Colonic mucosa (tissue), 4 donors: ENCODE results near the gene ATP10A. TPM values are rescaled to one million over a fixed set of nuclear protein-coding genes. Genes with fewer than 3 reads are reported as not detected.

Source experiments
- DNase-seq: peaks from one replicate; pipeline ENCODE4 v3.0.0-alpha.2; 2020
- H3K27ac ChIP-seq: fragments of 200-600 bp; one replicate; pipeline ENCODE4 v1.8.0; 2021
- H3K27me3 ChIP-seq: fragments of 200-600 bp; one replicate; pipeline ENCODE4 v1.8.0; 2021
- H3K36me3 ChIP-seq: fragments of 200-600 bp; one replicate; pipeline ENCODE4 v1.8.0; 2021
- H3K4me1 ChIP-seq: fragments of 200-600 bp; one replicate; pipeline ENCODE4 v1.8.0; 2021; ENCODE audit warnings: mild to moderate bottlenecking
- H3K4me3 ChIP-seq: fragments of 200-600 bp; one replicate; pipeline ENCODE4 v1.8.0; 2021
- H3K9ac ChIP-seq, 2 donors: one replicate each; pipeline ENCODE4 v1.7.0; 2013; ENCODE audit warnings: control low read depth in 2 of 2, low read depth in 2 of 2, low read length in 2 of 2
- H3K9me3 ChIP-seq: fragments of 200-600 bp; one replicate; pipeline ENCODE4 v1.8.0; 2021
- intact Hi-C: fragments of 100-400 bp; cut with DNase I; formaldehyde crosslinking; loops from one replicate; pipeline ENCODE4 v1.14.1; 2022
- total RNA-seq, 2 donors: library from RNA; stranded (reverse); fragmentation: NEBNext Ultra II Directional in 1 of 2; extraction: Animal tissue kit (Norgen Biotek cat#: 25700) in 1 of 2; gene quantifications; one replicate each; pipeline ENCODE4 v1.2.1, GENCODE V29; 2021
- TF ChIP-seq, protein P1 (sequence below): fragments of 200-600 bp; IDR thresholded peaks from one replicate; pipeline ENCODE4 v1.8.0; 2022; ENCODE audit warnings: antibody characterized with exemption, mild to moderate bottlenecking
- donor health status: healthy.
- donor health status: DM: no; HTN: no; CAD: no.
- donor health status: DM: no; HTN: no; CAD: no.

Gene ATP10A
- total RNA-seq, 2 donors from 2014 or later, result 0.89 to 1.0 TPM

DNA sequence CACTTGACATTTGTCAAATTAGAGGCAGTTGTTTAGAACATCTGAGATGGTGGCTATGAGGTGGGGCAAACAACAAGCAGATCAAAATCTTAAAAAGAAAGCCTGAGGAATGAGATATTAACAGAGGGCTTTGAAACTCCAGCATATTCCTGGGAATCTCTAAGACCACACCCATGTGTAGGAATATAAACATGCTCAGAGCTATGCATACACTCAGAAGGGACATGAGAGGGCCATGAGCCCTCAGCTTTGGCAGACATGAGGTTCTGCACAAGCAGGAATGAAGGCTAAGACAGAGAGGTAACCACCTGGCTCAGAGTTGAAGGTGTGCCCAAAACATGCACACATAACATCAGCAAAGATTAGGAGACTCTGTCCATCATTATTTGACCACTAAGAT is 37.9 kb downstream of the ATP10A start:
- DNase-seq, result no peak
- Histone ChIP-seq H3K27ac (no peak overlapping the region), H3K4me1 (no peaks in the 10 kb centered on the region), H3K9ac (no peak overlapping the region), H3K9me3 (no peaks in the 10 kb centered on the region), H3K36me3 (no peaks in the 10 kb centered on the region), H3K27me3 (no peaks in the 10 kb centered on the region), H3K4me3 (no peak overlapping the region)
- intact Hi-C loops, result no loop called here
- TF ChIP-seq, protein P1, sequence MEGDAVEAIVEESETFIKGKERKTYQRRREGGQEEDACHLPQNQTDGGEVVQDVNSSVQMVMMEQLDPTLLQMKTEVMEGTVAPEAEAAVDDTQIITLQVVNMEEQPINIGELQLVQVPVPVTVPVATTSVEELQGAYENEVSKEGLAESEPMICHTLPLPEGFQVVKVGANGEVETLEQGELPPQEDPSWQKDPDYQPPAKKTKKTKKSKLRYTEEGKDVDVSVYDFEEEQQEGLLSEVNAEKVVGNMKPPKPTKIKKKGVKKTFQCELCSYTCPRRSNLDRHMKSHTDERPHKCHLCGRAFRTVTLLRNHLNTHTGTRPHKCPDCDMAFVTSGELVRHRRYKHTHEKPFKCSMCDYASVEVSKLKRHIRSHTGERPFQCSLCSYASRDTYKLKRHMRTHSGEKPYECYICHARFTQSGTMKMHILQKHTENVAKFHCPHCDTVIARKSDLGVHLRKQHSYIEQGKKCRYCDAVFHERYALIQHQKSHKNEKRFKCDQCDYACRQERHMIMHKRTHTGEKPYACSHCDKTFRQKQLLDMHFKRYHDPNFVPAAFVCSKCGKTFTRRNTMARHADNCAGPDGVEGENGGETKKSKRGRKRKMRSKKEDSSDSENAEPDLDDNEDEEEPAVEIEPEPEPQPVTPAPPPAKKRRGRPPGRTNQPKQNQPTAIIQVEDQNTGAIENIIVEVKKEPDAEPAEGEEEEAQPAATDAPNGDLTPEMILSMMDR, result no peak

DNA sequence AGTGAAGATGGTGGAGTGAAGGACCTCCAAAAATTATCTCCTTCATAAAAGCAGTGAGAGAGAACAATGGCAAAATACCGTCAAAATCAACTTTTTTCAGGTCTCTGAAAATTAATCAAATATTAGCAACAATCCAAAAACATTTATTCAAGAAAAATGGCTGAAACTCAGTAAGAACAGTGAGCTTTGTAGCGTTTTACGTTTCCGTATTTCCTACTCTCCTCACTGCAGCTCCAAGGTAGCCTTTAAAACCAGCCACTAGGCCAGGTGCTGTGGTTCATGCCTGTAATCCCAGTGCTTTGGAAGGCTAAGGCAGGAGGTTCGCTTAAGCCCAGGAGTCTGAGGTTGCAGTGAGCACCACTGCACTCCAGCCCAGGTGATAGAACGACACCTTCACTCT is 38.5 kb downstream of the ATP10A start:
- TF ChIP-seq, protein P1, result no peak
- Histone ChIP-seq H3K4me3 (no peak overlapping the region), H3K9ac (no peak overlapping the region), H3K27me3 (no peaks in the 10 kb centered on the region), H3K9me3 (no peaks in the 10 kb centered on the region), H3K36me3 (no peaks in the 10 kb centered on the region), H3K27ac (no peak overlapping the region), H3K4me1 (no peaks in the 10 kb centered on the region)
- intact Hi-C loops, result no loop called here
- DNase-seq, result no peak

DNA sequence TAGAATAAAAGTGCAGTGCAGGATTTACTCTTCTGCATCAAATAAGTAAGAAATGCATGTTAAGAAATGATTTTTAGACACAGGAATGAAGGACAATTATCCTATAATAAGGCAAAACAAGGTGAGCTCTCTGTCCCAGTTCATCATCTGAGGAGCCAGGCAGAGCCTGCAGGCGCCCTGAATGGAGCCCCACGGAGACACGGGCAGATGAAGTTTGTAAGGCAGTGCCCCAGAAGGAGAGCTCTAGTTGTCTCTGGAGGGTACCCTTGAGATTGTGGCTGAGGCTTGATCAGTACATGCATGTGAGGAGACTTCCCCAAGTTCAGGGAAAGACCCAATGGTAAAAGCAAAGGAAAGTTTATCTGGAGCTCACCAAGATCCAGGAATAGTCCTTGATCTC is 50.3 kb downstream of the ATP10A start:
- H3K9me3 ChIP-seq, result no peaks in the 10 kb centered on the region
- intact Hi-C loops, result no loop called here
- TF ChIP-seq, protein P1, result no peak
- H3K4me1 ChIP-seq, result no peaks in the 10 kb centered on the region
- H3K36me3 ChIP-seq, result no peaks in the 10 kb centered on the region
- H3K9ac ChIP-seq, result no peak overlapping the region
- H3K27ac ChIP-seq, result no peak overlapping the region
- DNase-seq, result no peak
- H3K27me3 ChIP-seq, result no peaks in the 10 kb centered on the region
- H3K4me3 ChIP-seq, result no peak overlapping the region

DNA sequence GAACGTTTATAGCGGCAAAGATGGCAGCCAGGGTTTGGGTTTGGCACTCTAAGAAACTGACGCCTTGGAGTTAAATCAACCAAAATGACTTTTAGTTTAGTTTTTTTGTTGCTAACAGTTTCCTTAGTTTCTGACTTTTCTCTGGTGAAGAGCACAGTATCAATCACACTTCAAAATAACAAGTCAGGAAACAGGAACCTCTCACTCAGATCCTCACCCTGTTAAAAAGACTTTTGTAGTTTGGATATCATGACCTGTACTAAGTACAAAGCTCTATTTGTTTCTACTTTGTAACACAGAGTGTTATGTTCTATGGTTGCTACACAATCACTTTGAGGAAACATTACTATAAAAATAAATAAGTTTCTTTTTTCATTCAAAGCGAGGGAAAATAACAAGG is 51.1 kb downstream of the ATP10A start:
- no peak for DNase-seq
- TF ChIP-seq, protein P1, result no peak
- Histone ChIP-seq H3K4me1 (no peaks in the 10 kb centered on the region), H3K36me3 (no peaks in the 10 kb centered on the region), H3K9me3 (no peaks in the 10 kb centered on the region), H3K27me3 (no peaks in the 10 kb centered on the region), H3K27ac (no peak overlapping the region), H3K4me3 (no peak overlapping the region), H3K9ac (no peak overlapping the region)
- intact Hi-C loops, result no loop called here

DNA sequence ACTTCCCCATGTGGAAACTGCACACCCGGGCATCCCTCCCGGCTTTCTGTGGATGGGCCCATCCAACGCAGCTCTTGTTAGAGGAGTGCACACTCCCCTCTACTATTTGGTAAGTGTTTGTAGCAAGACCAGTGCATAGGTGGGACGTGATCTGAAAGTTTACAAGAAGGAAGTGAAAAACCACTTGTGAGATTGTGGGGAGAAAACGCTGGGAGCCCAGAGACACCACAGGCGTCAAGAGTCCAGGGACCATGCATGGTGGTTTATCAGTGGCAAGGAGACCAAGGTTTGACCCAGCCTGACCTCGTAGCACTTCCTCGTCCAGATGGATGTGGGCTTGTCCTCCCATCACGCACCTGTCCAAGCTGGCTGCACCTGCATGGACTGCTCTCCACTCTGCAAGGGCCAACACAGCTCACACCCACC is 51.6 kb downstream of the ATP10A start:
- Histone ChIP-seq H3K36me3 (no peaks in the 10 kb centered on the region), H3K9me3 (no peaks in the 10 kb centered on the region), H3K9ac (no peak overlapping the region), H3K27me3 (no peaks in the 10 kb centered on the region), H3K4me3 (no peak overlapping the region), H3K27ac (no peak overlapping the region), H3K4me1 (no peaks in the 10 kb centered on the region)
- TF ChIP-seq, protein P1, result no peak
- intact Hi-C loops, result no loop called here
- no peak for DNase-seq

DNA sequence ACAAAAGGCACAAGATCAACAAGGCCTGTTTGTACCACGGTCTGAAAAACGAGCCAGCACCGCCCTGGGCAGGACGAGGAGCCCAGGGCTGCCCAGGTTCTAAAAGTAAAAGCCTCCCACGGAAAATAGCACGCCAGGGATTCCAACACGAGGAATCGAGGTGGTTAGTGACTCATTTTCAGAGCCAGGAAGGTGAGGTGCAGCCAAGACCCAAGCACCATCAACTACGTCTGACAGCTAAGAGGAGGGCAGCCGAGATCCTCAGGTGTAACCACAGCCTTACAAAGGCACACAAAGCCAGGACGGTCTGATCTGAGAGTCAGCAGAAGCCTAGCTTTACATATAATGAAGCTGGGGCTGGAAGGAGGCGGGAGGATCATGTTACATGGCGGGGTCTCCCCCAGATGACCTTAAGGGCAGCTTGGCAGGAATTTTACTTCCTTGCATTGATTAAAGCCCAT is 52.5 kb downstream of the ATP10A start:
- H3K36me3 ChIP-seq, result no peaks in the 10 kb centered on the region
- intact Hi-C loops, result no loop called here
- no peaks in the 10 kb centered on the region for H3K27me3 ChIP-seq
- H3K27ac ChIP-seq, result no peak overlapping the region
- no peak for DNase-seq
- H3K9ac ChIP-seq, result no peak overlapping the region
- TF ChIP-seq, protein P1, result no peak
- H3K4me1 ChIP-seq, result no peaks in the 10 kb centered on the region
- no peak overlapping the region for H3K4me3 ChIP-seq
- no peaks in the 10 kb centered on the region for H3K9me3 ChIP-seq
